DOHH2 (cell line): ENCODE data around the gene MARK4.

ENCODE experiments used
- H3F3A ChIP-seq: fragments of 200-600 bp; sonication (generic), shearing (Covaris generic); 2 replicates; pipeline ENCODE4 v1.6.0; 2016; ENCODE audit warnings: antibody characterized with exemption, mild to moderate bottlenecking; ENCODE audit not compliant: control insufficient read depth, insufficient read depth
- H3K27ac ChIP-seq: fragments of 200-600 bp; sonication (generic); 2 replicates; pipeline ENCODE4 v1.5.1; 2014; ENCODE audit warnings: low read depth, mild to moderate bottlenecking, low read length, moderate library complexity
- H3K27me3 ChIP-seq: fragments of 200-600 bp; sonication (generic); 2 replicates; pipeline ENCODE4 v1.6.1; 2014; ENCODE audit warnings: mild to moderate bottlenecking, low read length, mixed read lengths; ENCODE audit not compliant: control insufficient read depth
- H3K36me3 ChIP-seq: fragments of 200-600 bp; sonication (generic); 2 replicates; pipeline ENCODE4 v1.6.1; 2014; ENCODE audit warnings: mild to moderate bottlenecking, low read length, moderate library complexity, mixed read lengths; ENCODE audit not compliant: control insufficient read depth
- H3K4me1 ChIP-seq: fragments of 200-600 bp; sonication (generic); 2 replicates; pipeline ENCODE4 v1.6.1; 2014; ENCODE audit warnings: mild to moderate bottlenecking, low read length, mixed read lengths; ENCODE audit not compliant: control insufficient read depth
- H3K4me2 ChIP-seq: fragments of 200-600 bp; sonication (generic); 2 replicates; pipeline ENCODE4 v1.6.0; 2014; ENCODE audit warnings: mild to moderate bottlenecking, low read length, moderate library complexity
- H3K4me3 ChIP-seq: fragments of 200-600 bp; sonication (generic); 2 replicates; pipeline ENCODE4 v1.5.1; 2014; ENCODE audit warnings: mild to moderate bottlenecking, low read length, mixed read lengths
- H3K79me2 ChIP-seq: fragments of 200-600 bp; sonication (generic); 2 replicates; pipeline ENCODE4 v1.6.1; 2014; ENCODE audit warnings: mild to moderate bottlenecking, low read length, mixed read lengths; ENCODE audit not compliant: control insufficient read depth
- H3K9me2 ChIP-seq: fragments of 200-600 bp; sonication (generic); replicated peaks from 2 replicates; pipeline ENCODE4 v1.6.1; 2014; ENCODE audit warnings: mild to moderate bottlenecking, low read length, mixed read lengths; ENCODE audit not compliant: control insufficient read depth
- H3K9me3 ChIP-seq: fragments of 200-600 bp; sonication (generic); 2 replicates; pipeline ENCODE4 v1.6.1; 2014; ENCODE audit warnings: antibody characterized with exemption, low read length, mixed read lengths; ENCODE audit not compliant: control insufficient read depth, insufficient read depth
- H4K20me1 ChIP-seq: fragments of 200-600 bp; sonication (generic); 2 replicates; pipeline ENCODE4 v1.6.0; 2014; ENCODE audit warnings: low read depth, mild to moderate bottlenecking, antibody characterized with exemption, low read length, moderate library complexity; ENCODE audit not compliant: control insufficient read depth, insufficient read depth
- EZH2phosphoT487 ChIP-seq: fragments of 200-600 bp; sonication (generic); IDR thresholded peaks from 2 replicates; pipeline ENCODE4 v1.6.1; 2017; ENCODE audit warnings: borderline replicate concordance, mild to moderate bottlenecking, antibody characterized with exemption, low read length, moderate library complexity, mixed read lengths
- TF ChIP-seq, protein P1 (sequence below): fragments of 200-600 bp; sonication (generic); IDR thresholded peaks from one replicate; pipeline ENCODE4 v1.5.1; 2014; ENCODE audit warnings: antibody characterized with exemption, mild to moderate bottlenecking, low read depth, low read length; ENCODE audit not compliant: poor library complexity, severe bottlenecking

Gene MARK4

DNA sequence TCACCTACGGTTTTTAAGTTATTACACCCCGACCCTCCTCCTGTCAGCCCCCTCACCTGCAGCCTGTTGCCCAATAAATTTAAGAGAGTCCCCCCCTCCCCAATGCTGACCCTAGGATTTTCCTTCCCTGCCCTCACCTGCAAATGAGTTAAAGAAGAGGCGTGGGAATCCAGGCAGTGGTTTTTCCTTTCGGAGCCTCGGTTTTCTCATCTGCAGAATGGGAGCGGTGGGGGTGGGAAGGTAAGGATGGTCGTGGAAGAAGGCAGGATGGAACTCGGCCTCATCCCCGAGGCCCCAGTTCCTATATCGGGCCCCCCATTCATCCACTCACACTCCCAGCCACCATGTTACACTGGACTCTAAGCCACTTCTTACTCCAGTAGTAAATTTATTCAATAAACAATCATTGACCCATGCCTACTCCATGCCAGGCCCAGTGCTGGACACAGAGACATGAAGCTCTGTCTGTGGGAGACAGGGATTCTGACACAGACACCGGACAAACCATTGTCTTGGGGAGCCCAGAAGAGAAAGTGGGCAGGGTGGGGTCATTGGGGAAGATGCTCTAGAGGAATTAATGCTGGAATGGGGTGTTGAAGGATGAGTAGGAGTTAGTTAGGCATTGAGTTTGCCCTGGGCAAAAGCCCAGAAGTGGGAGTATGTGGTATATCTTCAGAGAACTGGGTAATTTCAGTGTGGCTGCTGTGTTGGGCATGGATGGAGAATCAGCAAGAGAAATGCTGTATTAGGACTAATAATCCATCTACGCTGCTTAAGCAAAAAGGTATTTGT lies 52.4 kb downstream of the MARK4 start:
- no peaks in the 10 kb centered on the region for H3F3A ChIP-seq
- no peaks in the 10 kb centered on the region for H3K9me3 ChIP-seq
- no peak overlapping the region for H3K27ac ChIP-seq
- H3K36me3 ChIP-seq, result no peaks in the 10 kb centered on the region
- no peaks in the 10 kb centered on the region for H3K79me2 ChIP-seq
- no peaks in the 10 kb centered on the region for H3K4me1 ChIP-seq
- no peaks in the 10 kb centered on the region for H3K27me3 ChIP-seq
- no peaks in the 10 kb centered on the region; the same call in 1 of the 2 replicates for H4K20me1 ChIP-seq
- no peaks in the 10 kb centered on the region for H3K9me2 ChIP-seq
- H3K4me2 ChIP-seq, result no peak overlapping the region
- no peak overlapping the region for H3K4me3 ChIP-seq
- TF ChIP-seq EZH2phosphoT487, result no peak
- TF ChIP-seq, protein P1, sequence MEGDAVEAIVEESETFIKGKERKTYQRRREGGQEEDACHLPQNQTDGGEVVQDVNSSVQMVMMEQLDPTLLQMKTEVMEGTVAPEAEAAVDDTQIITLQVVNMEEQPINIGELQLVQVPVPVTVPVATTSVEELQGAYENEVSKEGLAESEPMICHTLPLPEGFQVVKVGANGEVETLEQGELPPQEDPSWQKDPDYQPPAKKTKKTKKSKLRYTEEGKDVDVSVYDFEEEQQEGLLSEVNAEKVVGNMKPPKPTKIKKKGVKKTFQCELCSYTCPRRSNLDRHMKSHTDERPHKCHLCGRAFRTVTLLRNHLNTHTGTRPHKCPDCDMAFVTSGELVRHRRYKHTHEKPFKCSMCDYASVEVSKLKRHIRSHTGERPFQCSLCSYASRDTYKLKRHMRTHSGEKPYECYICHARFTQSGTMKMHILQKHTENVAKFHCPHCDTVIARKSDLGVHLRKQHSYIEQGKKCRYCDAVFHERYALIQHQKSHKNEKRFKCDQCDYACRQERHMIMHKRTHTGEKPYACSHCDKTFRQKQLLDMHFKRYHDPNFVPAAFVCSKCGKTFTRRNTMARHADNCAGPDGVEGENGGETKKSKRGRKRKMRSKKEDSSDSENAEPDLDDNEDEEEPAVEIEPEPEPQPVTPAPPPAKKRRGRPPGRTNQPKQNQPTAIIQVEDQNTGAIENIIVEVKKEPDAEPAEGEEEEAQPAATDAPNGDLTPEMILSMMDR, result no peak

DNA sequence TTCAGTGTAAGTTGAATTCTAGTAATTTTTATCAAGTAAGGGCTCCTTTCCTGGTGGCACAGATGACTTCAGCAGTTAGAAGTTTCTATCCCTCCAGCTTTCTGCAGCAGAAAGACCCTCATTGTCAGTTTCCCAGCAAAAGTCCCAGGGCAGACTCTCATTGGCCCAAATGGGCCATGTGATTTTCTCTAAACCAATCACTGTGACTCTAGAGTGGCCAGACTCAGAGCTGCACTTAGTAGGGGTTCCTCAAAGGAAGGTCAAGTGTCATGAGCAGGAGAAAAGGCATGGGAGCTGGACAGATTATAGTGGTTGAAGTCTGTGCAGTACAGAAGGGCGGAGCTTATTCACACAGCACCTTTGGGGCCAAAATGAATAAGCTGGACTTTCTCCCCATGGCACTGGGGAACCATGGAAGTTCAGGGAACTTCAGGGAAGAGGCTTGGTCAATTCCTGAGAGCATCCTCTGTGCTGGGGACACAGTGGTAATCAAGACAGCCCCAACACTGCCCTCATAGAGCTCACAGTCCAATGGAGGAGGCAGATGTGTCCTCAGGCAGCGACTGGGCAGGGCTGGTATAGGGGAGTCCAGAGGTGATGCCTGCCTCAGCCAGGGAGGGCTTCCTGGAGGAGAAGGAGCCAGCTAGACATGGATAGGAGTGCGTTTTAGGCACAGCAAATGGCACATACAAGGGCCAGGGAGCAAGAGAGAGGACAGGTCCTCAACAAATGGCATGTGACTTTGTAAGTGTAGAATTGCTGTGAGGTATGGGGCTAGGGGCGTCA lies 53.3 kb downstream of the MARK4 start:
- Histone ChIP-seq H3K79me2 (no peaks in the 10 kb centered on the region), H3K4me3 (no peak overlapping the region), H3F3A (no peaks in the 10 kb centered on the region), H3K9me3 (no peaks in the 10 kb centered on the region), H3K36me3 (no peaks in the 10 kb centered on the region), H3K27me3 (no peaks in the 10 kb centered on the region), H3K9me2 (no peaks in the 10 kb centered on the region), H4K20me1 (no peaks in the 10 kb centered on the region; the same call in 1 of the 2 replicates), H3K4me2 (no peak overlapping the region), H3K27ac (no peak overlapping the region), H3K4me1 (no peaks in the 10 kb centered on the region)
- TF ChIP-seq, protein P1, result no peak
- TF ChIP-seq EZH2phosphoT487, result no peak

DNA sequence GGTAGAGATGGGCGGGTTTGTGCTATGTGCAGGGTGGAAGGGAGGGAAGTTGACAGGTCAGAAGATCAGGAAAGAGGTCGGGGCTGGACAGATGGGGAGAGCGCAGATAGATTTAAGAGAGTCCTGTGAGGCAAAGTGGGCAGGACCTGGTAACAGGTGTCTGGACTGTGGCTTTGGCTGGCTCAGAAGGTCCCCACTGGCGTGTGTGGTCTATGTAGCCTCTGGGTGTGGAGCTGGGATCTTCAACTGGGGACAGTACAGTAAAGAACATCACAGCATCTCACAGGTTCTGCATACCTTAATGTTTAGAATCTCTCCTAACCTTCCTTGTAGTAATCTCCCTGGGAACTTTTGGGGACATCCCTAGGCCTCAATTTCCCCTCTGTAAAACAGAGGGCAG lies 53.9 kb downstream of the MARK4 start:
- H3F3A ChIP-seq, result no peaks in the 10 kb centered on the region
- no peak overlapping the region for H3K4me2 ChIP-seq
- H3K9me3 ChIP-seq, result no peaks in the 10 kb centered on the region
- no peaks in the 10 kb centered on the region for H3K27me3 ChIP-seq
- no peaks in the 10 kb centered on the region for H3K4me1 ChIP-seq
- TF ChIP-seq EZH2phosphoT487, result no peak
- TF ChIP-seq, protein P1, result no peak
- H3K4me3 ChIP-seq, result no peak overlapping the region
- H3K27ac ChIP-seq, result no peak overlapping the region
- H3K36me3 ChIP-seq, result no peaks in the 10 kb centered on the region
- H4K20me1 ChIP-seq, result no peaks in the 10 kb centered on the region; the same call in 1 of the 2 replicates
- no peaks in the 10 kb centered on the region for H3K79me2 ChIP-seq
- H3K9me2 ChIP-seq, result no peaks in the 10 kb centered on the region
